Breast epithelium (tissue), 4 donors: ENCODE results near the gene PLB1. TPM values are rescaled to one million over a fixed set of nuclear protein-coding genes. Genes with fewer than 3 reads are reported as not detected.

ENCODE experiments used
- DNase-seq, 2 donors: peaks; one replicate each; pipeline ENCODE4 v3.0.0-alpha.2; 2019; ENCODE audit warnings: low spot score in 2 of 2
- H3K27ac ChIP-seq, 2 donors: fragments of 200-600 bp; sonication (generic) in 1 of 2; one replicate each; pipeline ENCODE4 v1.5.1; 2016 to 2019; ENCODE audit warnings: mild to moderate bottlenecking in 1 of 2
- H3K27me3 ChIP-seq, 2 donors: fragments of 200-600 bp; sonication (generic) in 1 of 2; one replicate each; pipeline versions ENCODE4 v1.5.1 to v1.6.0; 2017 to 2019; ENCODE audit warnings: control low read depth in 1 of 2, mild to moderate bottlenecking in 1 of 2
- H3K36me3 ChIP-seq: fragments of 200-600 bp; one replicate; pipeline ENCODE4 v1.5.1; 2019
- H3K4me1 ChIP-seq, 2 donors: fragments of 200-600 bp; sonication (generic); one replicate each; pipeline ENCODE4 v1.5.1; 2016 to 2019; ENCODE audit warnings: control low read depth in 1 of 2
- H3K4me3 ChIP-seq, 3 donors: fragments of 200-600 bp; sonication (generic); 1 replicate in 2 of 3; 2 replicates in 1 of 3; pipeline ENCODE4 v1.5.1; 2016 to 2019; ENCODE audit warnings: mild to moderate bottlenecking in 3 of 3, moderate library complexity in 2 of 3
- H3K9me3 ChIP-seq, 2 donors: fragments of 200-600 bp; sonication (generic) in 1 of 2; one replicate each; pipeline ENCODE4 v1.5.1; 2016 to 2019; ENCODE audit warnings: control low read depth in 1 of 2
- CTCF ChIP-seq, 3 donors: fragments of 450-650 bp; IDR thresholded peaks; one replicate each; pipeline ENCODE4 v1.5.1; 2016 to 2017; ENCODE audit warnings: antibody characterized with exemption in 3 of 3, mild to moderate bottlenecking in 3 of 3, moderate library complexity in 3 of 3
- POLR2A ChIP-seq: fragments of 450-650 bp; IDR thresholded peaks from one replicate; pipeline ENCODE4 v1.6.1; 2016; ENCODE audit warnings: antibody characterized with exemption, mild to moderate bottlenecking, moderate library complexity
- POLR2AphosphoS5 ChIP-seq, 3 donors: sonication (generic); formaldehyde crosslinking; IDR thresholded peaks; one replicate each; pipeline ENCODE4 v1.6.1; 2017; ENCODE audit warnings: antibody characterized with exemption in 3 of 3
- intact Hi-C: fragments of 100-400 bp; cut with DNase I; formaldehyde crosslinking; loops from one replicate; pipeline ENCODE4 v1.15.1; 2023; ENCODE audit warnings: low total_unique reads
- total RNA-seq, 3 donors: library from RNA; depleted of rRNA; stranded (reverse); fragments of >200 nt; gene quantifications; one replicate each; pipeline ENCODE4 v1.1.0, GENCODE V29; 2016

The PLB1 gene
- total RNA-seq, 3 donors from 2014 or later, result 5.6 to 11.9 (median 8.8) TPM

- Histone ChIP-seq H3K9me3 (no peaks in the 10 kb centered on the region), H3K4me1 (peaks cover 4% of the 10 kb centered on the region in 2 donors), H3K27me3 (no peaks in the 10 kb centered on the region), H3K36me3 (no peaks in the 10 kb centered on the region), H3K27ac (peak overlapping the region; percentile 73 to 82), H3K4me3 (no peak overlapping the region)
- intact Hi-C loops, result no loop called here
- TF ChIP-seq POLR2A, result no peak
- no peak for DNase-seq
Measured at GRCh38 chr2:28448793-28449100, 47.1 kb upstream of the PLB1 start.

GRCh38 chr2:28449126-28449487, 46.8 kb upstream of the PLB1 start:
- TF ChIP-seq POLR2AphosphoS5 (IDR thresholded peaks at IDR 0.05) (no peak), POLR2A (no peak), CTCF (IDR thresholded peaks at IDR 0.05) (no peak)
- Histone ChIP-seq H3K9me3 (no peaks in the 10 kb centered on the region), H3K36me3 (no peaks in the 10 kb centered on the region), H3K27ac (peak overlapping the region in 1 of 2 donors; percentile 82), H3K4me1 (peaks cover 4% of the 10 kb centered on the region in 2 donors), H3K4me3 (no peak overlapping the region), H3K27me3 (no peaks in the 10 kb centered on the region)
- intact Hi-C loops, result no loop called here
- DNase-seq, result no peak

DNA sequence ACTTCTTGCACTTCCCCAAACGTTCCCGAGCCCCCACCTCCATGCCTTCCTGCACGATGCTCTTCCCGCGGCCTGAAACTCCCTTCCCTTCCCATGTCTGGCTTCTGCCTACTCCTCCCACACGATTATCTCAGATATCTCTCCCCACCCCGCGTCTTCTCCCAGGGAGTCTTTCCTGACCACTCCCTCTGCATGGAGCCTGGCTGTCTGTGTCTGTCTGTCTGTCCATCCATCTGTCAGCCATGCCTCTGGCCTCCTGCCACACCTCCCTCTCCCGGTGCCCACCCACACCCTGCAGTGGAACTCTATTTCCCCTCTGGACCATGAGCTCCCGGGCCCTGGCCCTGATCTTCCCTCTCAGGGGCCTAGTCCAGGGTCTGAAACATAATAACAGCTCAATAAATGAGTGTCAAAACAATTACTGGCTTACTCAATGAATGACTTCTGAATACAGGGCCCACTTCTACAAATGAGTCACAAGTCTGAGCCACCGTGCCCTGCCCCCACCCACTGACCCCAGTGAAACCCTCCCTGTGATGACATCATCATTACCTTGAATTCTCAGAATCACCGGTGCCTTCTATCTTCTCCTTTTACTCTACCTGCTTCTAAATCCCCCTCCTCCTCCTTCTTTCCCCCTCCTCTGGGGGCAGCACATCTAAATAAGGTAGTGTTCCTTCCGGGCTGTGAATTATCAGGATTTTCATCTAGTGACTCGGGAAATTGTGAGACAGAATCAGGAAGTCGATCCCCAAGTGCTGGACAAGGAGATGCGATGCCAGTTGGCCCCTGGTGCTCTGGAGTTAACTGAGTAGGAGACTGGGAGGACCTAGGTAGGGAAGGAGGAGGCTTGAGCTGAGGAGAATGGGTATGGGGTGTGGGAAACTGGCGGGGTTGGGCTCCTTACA, 46.1 kb upstream of the PLB1 start:
- no peak for TF ChIP-seq CTCF (IDR thresholded peaks at IDR 0.05)
- no peak for TF ChIP-seq POLR2A
- TF ChIP-seq POLR2AphosphoS5 (IDR thresholded peaks at IDR 0.05), result no peak
- no peak overlapping the region for H3K4me3 ChIP-seq
- peaks cover 4% of the 10 kb centered on the region in 2 donors for H3K4me1 ChIP-seq
- no peaks in the 10 kb centered on the region for H3K9me3 ChIP-seq
- DNase-seq, result no peak
- intact Hi-C loops, result no loop called here
- no peaks in the 10 kb centered on the region for H3K27me3 ChIP-seq
- no peaks in the 10 kb centered on the region for H3K36me3 ChIP-seq
- no peak overlapping the region for H3K27ac ChIP-seq

DNA sequence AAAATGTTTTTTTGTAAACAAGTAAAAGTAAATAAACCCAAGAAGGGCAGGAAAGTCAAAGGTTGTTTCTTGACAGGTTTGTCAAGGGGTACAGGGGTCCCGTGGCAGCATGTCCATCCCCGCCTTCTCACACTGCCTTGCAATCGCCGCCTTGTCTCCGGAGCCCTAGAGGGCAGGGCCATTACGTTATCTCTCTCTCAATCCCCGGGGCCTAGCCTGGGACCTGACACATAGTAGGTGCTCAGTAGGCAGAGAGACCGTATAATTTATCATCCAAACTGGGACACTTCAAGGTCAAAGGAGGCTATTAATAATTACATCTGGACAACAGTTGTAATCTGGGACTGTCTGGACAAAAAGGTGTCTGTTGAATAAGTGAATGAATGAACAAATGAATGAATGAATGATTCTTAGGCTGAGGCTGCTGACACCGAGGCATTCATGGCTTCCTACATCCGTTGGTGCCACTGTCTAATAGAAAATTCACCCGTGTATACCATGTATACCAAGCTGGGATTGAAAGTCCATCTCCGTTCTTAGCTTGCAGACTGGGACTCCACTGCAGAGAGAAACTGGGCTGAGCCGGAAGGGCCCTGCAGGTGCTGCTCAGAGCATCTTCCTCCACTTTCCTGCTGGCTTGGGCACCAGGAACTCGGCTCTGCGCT, 44.8 kb upstream of the PLB1 start:
- Histone ChIP-seq H3K4me3 (no peak overlapping the region), H3K9me3 (no peaks in the 10 kb centered on the region), H3K27me3 (no peaks in the 10 kb centered on the region), H3K27ac (no peak overlapping the region), H3K36me3 (no peaks in the 10 kb centered on the region), H3K4me1 (peaks cover 0 to 4% of the 10 kb centered on the region in 2 donors)
- intact Hi-C loops, result no loop called here
- TF ChIP-seq CTCF (IDR thresholded peaks at IDR 0.05), result no peak
- TF ChIP-seq POLR2AphosphoS5 (IDR thresholded peaks at IDR 0.05), result no peak
- no peak for TF ChIP-seq POLR2A
- DNase-seq, result no peak

GRCh38 chr2:28451793-28452533, 43.9 kb upstream of the PLB1 start:
- Histone ChIP-seq H3K27ac (no peak overlapping the region), H3K4me3 (no peak overlapping the region), H3K9me3 (no peaks in the 10 kb centered on the region), H3K4me1 (peaks cover 0 to 4% of the 10 kb centered on the region in 2 donors), H3K36me3 (no peaks in the 10 kb centered on the region), H3K27me3 (no peaks in the 10 kb centered on the region)
- TF ChIP-seq POLR2AphosphoS5 (IDR thresholded peaks at IDR 0.05), result no peak
- TF ChIP-seq CTCF (IDR thresholded peaks at IDR 0.05), result no peak
- TF ChIP-seq POLR2A, result no peak
- no peak for DNase-seq
- intact Hi-C loops, result no loop called here
